Kidney (tissue), 14 donors: ENCODE results near the gene DIABLO. TPM values are rescaled to one million over a fixed set of nuclear protein-coding genes. Genes with fewer than 3 reads are reported as not detected.

Experiments
- DNase-seq, 5 donors: peaks; one replicate each; pipeline ENCODE4 v3.0.0-alpha.2; 2013 to 2020
- FAIRE-seq: peaks from 2 replicates; lab custom pipeline; 2012; peaks lifted over from hg19 to GRCh38; lab: Jason Lieb, UNC
- H3K27ac ChIP-seq, 2 donors: one replicate each; pipeline ENCODE4 v1.7.0; 2013; ENCODE audit warnings: low read depth in 2 of 2, low read length in 2 of 2, inconsistent platforms in 1 of 2
- H3K27me3 ChIP-seq: one replicate; pipeline ENCODE4 v1.7.1; 2013; ENCODE audit warnings: low read length, inconsistent platforms; ENCODE audit not compliant: control insufficient read depth, insufficient read depth
- H3K36me3 ChIP-seq, 3 donors: one replicate each; pipeline versions ENCODE4 v1.7.0 to v1.7.1; 2013; ENCODE audit warnings: low read length in 3 of 3, control low read depth in 1 of 3, inconsistent platforms in 1 of 3; ENCODE audit not compliant: insufficient read depth in 3 of 3, control insufficient read depth in 2 of 3
- H3K4me1 ChIP-seq, 3 donors: one replicate each; pipeline versions ENCODE4 v1.7.0 to v1.7.1; 2013; ENCODE audit warnings: low read length in 3 of 3, inconsistent platforms in 1 of 3, low read depth in 1 of 3; ENCODE audit not compliant: control insufficient read depth in 2 of 3, insufficient read depth in 2 of 3
- H3K4me3 ChIP-seq, 3 donors: one replicate each; pipeline versions ENCODE4 v1.7.0 to v1.8.1; 2013; ENCODE audit warnings: low read length in 3 of 3, control low read depth in 1 of 3, inconsistent platforms in 1 of 3
- H3K9ac ChIP-seq, 3 donors: one replicate each; pipeline versions ENCODE4 v1.7.0 to v1.7.1; 2013; ENCODE audit warnings: low read length in 3 of 3, control low read depth in 1 of 3, inconsistent platforms in 1 of 3
- H3K9me3 ChIP-seq, 3 donors: one replicate each; pipeline versions ENCODE4 v1.7.0 to v1.7.1; 2013; ENCODE audit warnings: low read length in 3 of 3, control low read depth in 1 of 3, inconsistent platforms in 1 of 3; ENCODE audit not compliant: control insufficient read depth in 2 of 3, insufficient read depth in 1 of 3
- CTCF ChIP-seq: IDR thresholded peaks from 3 replicates; pipeline ENCODE4 v1.5.1; 2012; ENCODE audit warnings: mild to moderate bottlenecking, moderate library complexity, borderline replicate concordance; ENCODE audit not compliant: insufficient read depth; ENCODE audit errors: extremely low read depth
- intact Hi-C: fragments of 100-400 bp; cut with DNase I; formaldehyde crosslinking; loops from one replicate; pipeline ENCODE4 v1.11.1; 2022
- polyA plus RNA-seq: library from polyadenylated mRNA; stranded (reverse); fragments of 350-450 nt; fragmentation: Illumina TruSeq; extraction: RNeasy Lipid Tissue Mini Kit (QIAGEN cat#74804); gene quantifications from one replicate; pipeline ENCODE4 v1.2.3, GENCODE V29; 2014; ENCODE audit warnings: low read depth, low replicate concordance; ENCODE audit not compliant: insufficient read depth
- total RNA-seq: library from RNA; stranded (reverse); fragmentation: NEBNext Ultra II Directional; extraction: Animal tissue kit (Norgen Biotek cat#: 25700); gene quantifications from one replicate; pipeline ENCODE4 v1.2.1, GENCODE V29; 2021
- donor health status: control.
- donor health status: control.
- donor health status: control.
- donor health status: control.
- donor health status: control.
- donor health status: DM: yes; HTN: yes; CAD: no.
- donor health status: Normal renal cell carcinoma (clear cell type).

Gene DIABLO
- total and polyA plus RNA-seq, 2 donors from 2014 or later, result 43.7 to 97.7 TPM

GRCh38 chr12:122160761-122161160 is 65.1 kb downstream of the DIABLO start:
- TF ChIP-seq CTCF, result no peak
- H3K9me3 ChIP-seq, result no peaks in the 10 kb centered on the region
- FAIRE-seq (no peak), DNase-seq (no peak)
- H3K4me3 ChIP-seq, result no peak overlapping the region
- intact Hi-C loops, result no loop called here
- no peak overlapping the region for H3K27ac ChIP-seq
- H3K4me1 ChIP-seq, result no peaks in the 10 kb centered on the region
- H3K27me3 ChIP-seq, result no peaks in the 10 kb centered on the region
- no peaks in the 10 kb centered on the region for H3K36me3 ChIP-seq
- no peak overlapping the region for H3K9ac ChIP-seq

DNA sequence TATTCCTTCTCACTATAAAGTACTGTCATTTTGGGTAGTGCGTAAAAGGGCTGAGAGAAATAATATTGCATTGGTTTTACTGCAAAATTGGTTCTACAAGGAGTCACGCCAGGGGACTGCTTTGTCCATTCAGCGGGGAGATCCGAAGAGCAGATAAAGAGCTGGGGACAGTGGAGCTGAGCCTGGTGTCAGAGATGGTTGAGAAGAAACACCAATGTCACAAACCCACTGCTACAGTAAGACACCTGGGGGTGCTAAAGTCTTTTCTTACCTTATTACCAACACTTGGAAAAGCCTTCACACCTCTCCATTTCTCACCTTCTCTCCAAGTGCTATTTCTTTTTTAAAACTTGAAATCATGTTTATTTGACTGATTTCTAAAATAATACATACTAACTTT is 66.0 kb downstream of the DIABLO start:
- Histone ChIP-seq H3K27ac (no peak overlapping the region), H3K4me3 (no peak overlapping the region), H3K9me3 (no peaks in the 10 kb centered on the region), H3K27me3 (no peaks in the 10 kb centered on the region), H3K4me1 (no peaks in the 10 kb centered on the region), H3K9ac (no peak overlapping the region), H3K36me3 (no peaks in the 10 kb centered on the region)
- DNase-seq (no peak), FAIRE-seq (no peak)
- TF ChIP-seq CTCF, result no peak
- intact Hi-C loops, result no loop called here

DNA sequence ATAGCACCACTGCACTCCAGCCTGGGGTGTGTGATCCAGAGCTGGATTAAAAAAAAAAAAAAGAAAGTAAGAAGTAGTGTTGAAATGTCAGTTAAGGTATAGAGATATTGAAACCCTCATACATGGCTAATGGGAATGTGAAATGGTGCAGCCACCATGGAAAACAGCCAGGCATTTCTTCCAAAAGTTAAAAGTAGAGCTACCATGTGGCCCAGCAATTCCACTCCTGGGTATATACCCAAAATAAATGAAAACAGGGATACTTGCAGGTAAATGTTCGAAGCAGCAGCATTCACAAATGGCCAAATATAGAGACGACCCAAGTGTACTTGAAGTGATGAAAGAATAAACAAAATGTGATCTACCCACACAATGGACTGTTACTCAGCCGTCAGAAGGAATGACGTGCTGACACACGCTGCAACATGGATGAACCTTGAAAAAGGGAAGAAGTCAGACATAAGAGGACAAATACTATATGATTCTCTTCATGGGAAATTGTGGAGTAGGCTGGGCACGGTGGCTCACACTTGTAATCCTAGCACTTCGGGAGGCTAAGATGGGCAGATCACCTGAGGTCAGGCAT is 67.1 kb downstream of the DIABLO start:
- DNase-seq (no peak), FAIRE-seq (no peak)
- Histone ChIP-seq H3K9me3 (no peaks in the 10 kb centered on the region), H3K4me1 (no peaks in the 10 kb centered on the region), H3K27ac (no peak overlapping the region), H3K36me3 (no peaks in the 10 kb centered on the region), H3K4me3 (no peak overlapping the region), H3K9ac (no peak overlapping the region), H3K27me3 (no peaks in the 10 kb centered on the region)
- intact Hi-C loops, result no loop called here
- no peak for TF ChIP-seq CTCF

Other genes starting within 250 kb of the DIABLO start
- 22.7 TPM for gene BCL7A, start 204.2 kb downstream of the DIABLO start, total RNA-seq
- 6.8 TPM for gene BCL7A, start 204.2 kb downstream of the DIABLO start, polyA plus RNA-seq
- gene MLXIP, start 147.3 kb downstream of the DIABLO start, total RNA-seq, result 67.6 TPM
- 10.9 TPM for gene MLXIP, start 147.3 kb downstream of the DIABLO start, polyA plus RNA-seq
- not detected for gene IL31, start 51.8 kb downstream of the DIABLO start, total RNA-seq
- gene IL31, start 51.8 kb downstream of the DIABLO start, polyA plus RNA-seq, result not detected
- gene LRRC43, start 42.9 kb downstream of the DIABLO start, total RNA-seq, result 4.8 TPM
- 7.9 TPM for gene LRRC43, start 42.9 kb downstream of the DIABLO start, polyA plus RNA-seq
- gene B3GNT4, start 22.3 kb downstream of the DIABLO start, total RNA-seq, result 0.35 TPM
- 8.0 TPM for gene B3GNT4, start 22.3 kb downstream of the DIABLO start, polyA plus RNA-seq
- 20.1 TPM for gene VPS33A, start 40.4 kb upstream of the DIABLO start, total RNA-seq
- 11.1 TPM for gene VPS33A, start 40.4 kb upstream of the DIABLO start, polyA plus RNA-seq
- 85.3 TPM for gene CLIP1, start 196.6 kb upstream of the DIABLO start, total RNA-seq
- gene CLIP1, start 196.6 kb upstream of the DIABLO start, polyA plus RNA-seq, result 14.5 TPM